OCI-LY1 (cell line): ENCODE measurements around the gene ZNF653.

ENCODE experiments used
- H2AFZ ChIP-seq: fragments of 200-600 bp; sonication (generic), shearing (Covaris generic); 2 replicates; pipeline ENCODE4 v1.6.0; 2014; ENCODE audit warnings: antibody characterized with exemption, mild to moderate bottlenecking, low read length
- H3F3A ChIP-seq: fragments of 200-600 bp; sonication (generic), shearing (Covaris generic); 2 replicates; pipeline ENCODE4 v1.6.0; 2014; ENCODE audit warnings: mild to moderate bottlenecking, antibody characterized with exemption, low read length, moderate library complexity; ENCODE audit not compliant: insufficient read depth
- H3K27ac ChIP-seq: fragments of 200-600 bp; sonication (generic); 2 replicates; pipeline ENCODE4 v1.5.1; 2014; ENCODE audit warnings: low read length, mixed run types, mild to moderate bottlenecking, low read depth; ENCODE audit not compliant: poor library complexity, severe bottlenecking
- H3K27me3 ChIP-seq: fragments of 200-600 bp; sonication (generic); 2 replicates; pipeline ENCODE4 v1.6.0; 2014; ENCODE audit warnings: antibody characterized with exemption, mild to moderate bottlenecking, low read length, moderate library complexity; ENCODE audit not compliant: insufficient read depth
- H3K36me3 ChIP-seq: fragments of 200-600 bp; sonication (generic); 2 replicates; pipeline ENCODE4 v1.6.1; 2014; ENCODE audit warnings: mild to moderate bottlenecking, antibody characterized with exemption, low read length, moderate library complexity, mixed read lengths; ENCODE audit not compliant: insufficient read depth
- H3K4me1 ChIP-seq: fragments of 200-600 bp; sonication (generic); 2 replicates; pipeline ENCODE4 v1.5.1; 2014; ENCODE audit warnings: mild to moderate bottlenecking, low read length, moderate library complexity; ENCODE audit not compliant: insufficient read depth, severe bottlenecking
- H3K4me2 ChIP-seq: fragments of 200-600 bp; sonication (generic), shearing (Covaris generic); 2 replicates; pipeline ENCODE4 v1.6.1; 2014; ENCODE audit warnings: low read length
- H3K4me3 ChIP-seq: fragments of 200-600 bp; sonication (generic); 2 replicates; pipeline ENCODE4 v1.5.1; 2014; ENCODE audit warnings: low read length, low read depth, mild to moderate bottlenecking, mixed read lengths; ENCODE audit not compliant: poor library complexity, severe bottlenecking
- H3K79me2 ChIP-seq: fragments of 200-600 bp; shearing (Covaris generic); 2 replicates; pipeline ENCODE4 v1.6.1; 2016; ENCODE audit warnings: mixed run types, low read length, mixed read lengths; ENCODE audit not compliant: insufficient read depth
- H3K9ac ChIP-seq: fragments of 200-600 bp; sonication (generic), shearing (Covaris generic); 2 replicates; pipeline ENCODE4 v1.6.1; 2014; ENCODE audit warnings: mild to moderate bottlenecking, low read length, mixed read lengths
- H3K9me2 ChIP-seq: fragments of 200-600 bp; sonication (generic), shearing (Covaris generic); 2 replicates; pipeline ENCODE4 v1.6.1; 2014; ENCODE audit warnings: low read depth, mild to moderate bottlenecking, low read length, mixed read lengths
- H3K9me3 ChIP-seq: fragments of 200-600 bp; shearing (Covaris generic); 2 replicates; pipeline ENCODE4 v1.6.1; 2014; ENCODE audit warnings: low read length, mixed read lengths
- H4K20me1 ChIP-seq: fragments of 200-600 bp; sonication (generic), shearing (Covaris generic); 2 replicates; pipeline ENCODE4 v1.6.0; 2016; ENCODE audit warnings: mild to moderate bottlenecking, low read length; ENCODE audit not compliant: insufficient read depth
- CTCF ChIP-seq: fragments of 200-600 bp; sonication (generic), shearing (Covaris generic); IDR thresholded peaks from 2 replicates; pipeline ENCODE4 v1.5.1; 2017; ENCODE audit warnings: mild to moderate bottlenecking, antibody characterized with exemption, low read length, moderate library complexity, mixed read lengths
- EZH2 ChIP-seq: fragments of 200-600 bp; sonication (generic), shearing (Covaris generic); IDR thresholded peaks from 2 replicates; pipeline ENCODE4 v1.8.0; 2017; ENCODE audit warnings: borderline replicate concordance, mixed run types, mild to moderate bottlenecking, antibody characterized with exemption, low read length, moderate library complexity, mixed read lengths

ZNF653 gene

DNA sequence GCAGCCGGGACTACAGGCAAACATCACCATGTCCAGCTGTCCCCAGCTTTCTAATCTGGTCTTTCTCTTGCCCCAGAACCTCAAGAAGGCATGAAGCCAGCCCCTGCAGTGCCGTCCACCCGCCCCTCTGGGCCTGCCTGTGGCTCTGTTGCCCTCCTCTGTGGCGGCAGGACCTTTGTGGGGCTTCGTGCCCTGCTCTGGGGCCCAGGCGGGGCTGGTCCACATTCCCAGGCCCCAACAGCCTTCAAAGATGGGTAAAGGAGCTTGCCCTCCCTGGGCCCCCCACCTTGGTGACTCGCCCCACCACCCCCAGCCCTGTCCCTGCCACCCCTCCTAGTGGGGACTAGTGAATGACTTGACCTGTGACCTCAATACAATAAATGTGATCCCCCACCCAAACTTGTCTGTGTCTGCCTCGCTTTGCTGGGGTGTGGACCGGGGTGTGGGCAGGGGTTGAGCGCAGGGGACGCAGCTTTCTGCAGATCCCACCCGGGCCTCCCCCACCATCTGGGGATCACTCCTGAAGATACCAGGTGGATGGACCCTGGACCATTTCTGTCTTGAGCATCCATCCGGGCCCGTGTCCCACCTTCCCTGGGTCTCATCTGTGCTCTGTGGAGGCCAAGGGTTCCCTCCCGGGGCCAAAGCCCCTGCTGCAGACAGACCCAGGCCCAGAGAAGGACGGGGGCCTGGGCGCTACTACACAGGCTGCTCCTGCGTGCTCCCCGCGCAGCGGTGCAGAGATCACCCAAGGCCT lies 54.9 kb downstream of the ZNF653 start:
- Histone ChIP-seq H2AFZ (no peak overlapping the region), H3K9ac (no peak overlapping the region), H3K4me3 (no peak overlapping the region), H3F3A (no peaks in the 10 kb centered on the region), H3K4me2 (no peak overlapping the region), H3K9me2 (no peaks in the 10 kb centered on the region), H3K9me3 (no peaks in the 10 kb centered on the region), H4K20me1 (no peaks in the 10 kb centered on the region), H3K4me1 (peaks cover 14% of the 10 kb centered on the region), H3K36me3 (peaks cover 44% of the 10 kb centered on the region), H3K79me2 (no peaks in the 10 kb centered on the region), H3K27me3 (no peaks in the 10 kb centered on the region), H3K27ac (no peak overlapping the region)
- TF ChIP-seq CTCF (no peak), EZH2 (no peak)

DNA sequence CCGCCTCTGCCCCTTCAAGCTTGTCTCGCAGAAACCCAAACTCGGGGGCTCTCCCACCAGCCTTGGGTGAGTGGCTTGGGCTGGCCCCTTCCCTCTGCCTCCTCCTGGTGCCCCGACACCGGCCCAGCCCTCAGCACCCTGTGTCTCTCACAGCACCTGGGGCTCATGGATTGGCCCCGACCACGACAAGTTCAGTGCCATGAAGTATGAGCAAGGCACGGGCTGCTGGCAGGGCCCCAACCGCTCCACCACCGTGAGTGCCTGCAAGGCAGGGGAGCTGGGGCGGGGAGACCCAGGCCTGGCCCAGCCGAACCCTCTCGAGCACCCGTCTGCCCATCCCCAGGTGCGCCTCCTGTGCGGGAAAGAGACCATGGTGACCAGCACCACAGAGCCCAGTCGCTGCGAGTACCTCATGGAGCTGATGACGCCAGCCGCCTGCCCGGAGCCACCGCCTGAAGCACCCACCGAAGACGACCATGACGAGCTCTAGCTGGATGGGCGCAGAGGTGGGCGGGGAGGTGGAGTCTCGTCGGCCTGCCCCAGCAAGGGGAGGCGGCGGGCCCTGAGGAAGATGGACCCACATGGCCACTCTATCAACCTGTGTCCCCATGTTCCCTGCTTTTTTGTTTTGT lies 56.6 kb downstream of the ZNF653 start:
- no peaks in the 10 kb centered on the region for H3K79me2 ChIP-seq
- no peak overlapping the region for H3K4me3 ChIP-seq
- no peaks in the 10 kb centered on the region for H3F3A ChIP-seq
- TF ChIP-seq CTCF = no peak
- TF ChIP-seq EZH2 = no peak
- no peak overlapping the region for H3K4me2 ChIP-seq
- no peak overlapping the region for H3K9ac ChIP-seq
- H3K9me2 ChIP-seq = no peaks in the 10 kb centered on the region
- H3K36me3 ChIP-seq = peaks cover 61% of the 10 kb centered on the region
- no peak overlapping the region for H2AFZ ChIP-seq
- H3K4me1 ChIP-seq = peaks cover 14% of the 10 kb centered on the region
- no peaks in the 10 kb centered on the region for H3K9me3 ChIP-seq
- H3K27me3 ChIP-seq = no peaks in the 10 kb centered on the region
- no peaks in the 10 kb centered on the region for H4K20me1 ChIP-seq
- no peak overlapping the region for H3K27ac ChIP-seq

DNA sequence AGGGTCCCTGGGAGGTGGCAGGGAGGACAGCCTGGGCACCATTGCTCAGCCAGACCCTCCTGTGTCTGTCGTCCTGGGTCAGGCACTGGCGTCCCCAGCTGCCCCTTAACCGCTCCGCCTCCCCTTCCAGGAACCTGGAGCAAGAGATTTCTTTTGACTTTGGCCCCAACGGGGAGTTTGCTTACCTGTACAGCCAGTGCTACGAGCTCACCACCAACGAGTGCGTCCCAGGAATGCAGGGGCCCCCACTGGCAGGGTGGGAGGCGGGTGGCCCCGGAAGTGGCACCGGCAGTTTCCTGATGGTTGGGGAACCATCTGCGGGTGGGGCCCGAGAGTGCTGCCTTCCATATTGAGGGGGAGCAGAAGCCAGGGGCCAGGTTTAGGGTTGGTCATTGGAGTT lies 57.2 kb downstream of the ZNF653 start:
- H3K9me2 ChIP-seq = no peaks in the 10 kb centered on the region
- TF ChIP-seq EZH2 = no peak
- no peak for TF ChIP-seq CTCF
- H3K27ac ChIP-seq = no peak overlapping the region
- H3K4me3 ChIP-seq = no peak overlapping the region
- no peaks in the 10 kb centered on the region for H3F3A ChIP-seq
- no peak overlapping the region for H2AFZ ChIP-seq
- no peak overlapping the region for H3K4me2 ChIP-seq
- H3K36me3 ChIP-seq = peaks cover 67% of the 10 kb centered on the region
- no peak overlapping the region for H3K9ac ChIP-seq
- peaks cover 8% of the 10 kb centered on the region for H3K4me1 ChIP-seq
- H3K79me2 ChIP-seq = no peaks in the 10 kb centered on the region
- H4K20me1 ChIP-seq = no peaks in the 10 kb centered on the region
- no peaks in the 10 kb centered on the region for H3K9me3 ChIP-seq
- H3K27me3 ChIP-seq = no peaks in the 10 kb centered on the region
